Cardiac muscle cell (in vitro differentiated cells and primary cell): ENCODE results near the gene APC2. TPM values are rescaled to one million over a fixed set of nuclear protein-coding genes. Genes with fewer than 3 reads are reported as not detected.

ENCODE experiments used
- DNase-seq, 2 donors: peaks; one replicate each; pipeline versions ENCODE4 v3.0.0 to v3.0.0-alpha.2; 2010 to 2017; ENCODE audit warnings: low read depth in 1 of 2, low spot score in 1 of 2
- H3K27ac ChIP-seq: fragments of 200-600 bp; sonication (generic); 2 replicates; pipeline ENCODE4 v1.5.1; 2016
- H3K27me3 ChIP-seq: fragments of 200-600 bp; sonication (generic); 2 replicates; pipeline ENCODE4 v1.6.0; 2016; ENCODE audit warnings: control low read depth
- H3K36me3 ChIP-seq: fragments of 200-600 bp; sonication (generic); 2 replicates; pipeline ENCODE4 v1.5.1; 2016; ENCODE audit warnings: control low read depth
- H3K4me1 ChIP-seq: fragments of 200-600 bp; sonication (generic); 2 replicates; pipeline ENCODE4 v1.8.1; 2017; ENCODE audit warnings: low read depth, mild to moderate bottlenecking, mixed run types
- H3K4me3 ChIP-seq: fragments of 200-600 bp; sonication (generic); 2 replicates; pipeline ENCODE4 v1.5.1; 2016; ENCODE audit warnings: mild to moderate bottlenecking
- H3K9me3 ChIP-seq: fragments of 200-600 bp; sonication (generic); 2 replicates; pipeline ENCODE4 v1.5.1; 2017; ENCODE audit warnings: low read depth, mild to moderate bottlenecking, control low read depth
- polyA plus RNA-seq: library from polyadenylated mRNA; unstranded; fragments of >200 nt; fragmentation: Nextera tagmentation; extraction: Ambion mirVana; gene quantifications from 2 replicates; pipeline ENCODE4 v1.2.1, GENCODE V29; 2016
- total RNA-seq: library from RNA; depleted of rRNA; stranded (reverse); fragments of >200 nt; gene quantifications from 2 replicates; pipeline ENCODE4 v1.2.3, GENCODE V29; 2016
- TF ChIP-seq, protein P1 (sequence below): IDR thresholded peaks from 2 replicates; pipeline ENCODE4 v1.5.1; 2012; ENCODE audit warnings: low read depth, mild to moderate bottlenecking, low read length

The APC2 gene
- total and polyA plus RNA-seq, 2 experiments from 2014 or later, result 0.42 to 0.94 TPM

DNA sequence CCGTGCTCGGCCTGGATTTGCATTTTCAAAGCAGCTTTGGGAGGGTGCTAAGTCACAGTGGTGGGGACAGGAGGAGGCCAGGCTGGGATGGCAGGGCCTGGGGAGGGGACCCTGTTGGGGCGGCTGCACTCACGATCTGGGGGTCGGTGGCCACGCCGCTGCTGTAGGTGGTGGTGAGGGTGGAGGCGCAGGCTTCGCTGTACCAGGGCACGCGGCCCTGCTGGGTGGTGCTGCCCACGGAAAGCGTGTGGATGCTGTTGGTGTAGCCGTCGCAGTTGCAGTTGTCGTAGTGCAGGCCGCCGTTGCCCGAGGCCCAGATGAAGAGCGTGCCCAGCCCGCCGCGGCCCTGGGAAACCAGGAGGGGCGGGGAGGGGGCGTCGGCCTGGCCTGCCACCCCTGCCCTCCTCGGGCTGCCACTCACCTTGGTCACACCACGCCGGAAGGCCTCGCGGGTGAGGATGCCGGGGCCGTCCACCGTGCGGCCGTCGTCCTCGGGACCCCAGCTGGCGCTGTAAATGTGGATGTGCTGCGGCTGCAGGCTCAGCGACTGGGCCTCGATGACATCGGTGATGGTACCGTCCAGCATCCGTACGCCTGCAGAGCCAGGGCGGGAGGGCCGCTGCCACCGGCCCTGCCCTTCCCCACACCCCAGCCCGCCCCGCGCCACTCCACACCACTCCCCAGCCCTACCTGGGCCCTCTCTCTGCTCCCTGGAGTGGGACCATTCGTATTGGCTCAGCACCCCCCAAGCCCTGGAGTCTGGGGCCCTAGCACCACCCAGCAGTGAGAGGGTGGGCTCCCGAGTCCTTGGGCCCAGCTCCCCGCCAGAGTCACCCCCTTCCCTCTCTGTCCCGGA is 37.0 kb downstream of the APC2 start:
- DNase-seq, result no peak
- no peaks in the 10 kb centered on the region for H3K36me3 ChIP-seq
- no peaks in the 10 kb centered on the region for H3K4me1 ChIP-seq
- H3K27me3 ChIP-seq, result no peaks in the 10 kb centered on the region
- H3K4me3 ChIP-seq, result no peak overlapping the region
- TF ChIP-seq, protein P1, sequence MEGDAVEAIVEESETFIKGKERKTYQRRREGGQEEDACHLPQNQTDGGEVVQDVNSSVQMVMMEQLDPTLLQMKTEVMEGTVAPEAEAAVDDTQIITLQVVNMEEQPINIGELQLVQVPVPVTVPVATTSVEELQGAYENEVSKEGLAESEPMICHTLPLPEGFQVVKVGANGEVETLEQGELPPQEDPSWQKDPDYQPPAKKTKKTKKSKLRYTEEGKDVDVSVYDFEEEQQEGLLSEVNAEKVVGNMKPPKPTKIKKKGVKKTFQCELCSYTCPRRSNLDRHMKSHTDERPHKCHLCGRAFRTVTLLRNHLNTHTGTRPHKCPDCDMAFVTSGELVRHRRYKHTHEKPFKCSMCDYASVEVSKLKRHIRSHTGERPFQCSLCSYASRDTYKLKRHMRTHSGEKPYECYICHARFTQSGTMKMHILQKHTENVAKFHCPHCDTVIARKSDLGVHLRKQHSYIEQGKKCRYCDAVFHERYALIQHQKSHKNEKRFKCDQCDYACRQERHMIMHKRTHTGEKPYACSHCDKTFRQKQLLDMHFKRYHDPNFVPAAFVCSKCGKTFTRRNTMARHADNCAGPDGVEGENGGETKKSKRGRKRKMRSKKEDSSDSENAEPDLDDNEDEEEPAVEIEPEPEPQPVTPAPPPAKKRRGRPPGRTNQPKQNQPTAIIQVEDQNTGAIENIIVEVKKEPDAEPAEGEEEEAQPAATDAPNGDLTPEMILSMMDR, result no peak
- H3K9me3 ChIP-seq, result no peaks in the 10 kb centered on the region
- H3K27ac ChIP-seq, result no peak overlapping the region

DNA sequence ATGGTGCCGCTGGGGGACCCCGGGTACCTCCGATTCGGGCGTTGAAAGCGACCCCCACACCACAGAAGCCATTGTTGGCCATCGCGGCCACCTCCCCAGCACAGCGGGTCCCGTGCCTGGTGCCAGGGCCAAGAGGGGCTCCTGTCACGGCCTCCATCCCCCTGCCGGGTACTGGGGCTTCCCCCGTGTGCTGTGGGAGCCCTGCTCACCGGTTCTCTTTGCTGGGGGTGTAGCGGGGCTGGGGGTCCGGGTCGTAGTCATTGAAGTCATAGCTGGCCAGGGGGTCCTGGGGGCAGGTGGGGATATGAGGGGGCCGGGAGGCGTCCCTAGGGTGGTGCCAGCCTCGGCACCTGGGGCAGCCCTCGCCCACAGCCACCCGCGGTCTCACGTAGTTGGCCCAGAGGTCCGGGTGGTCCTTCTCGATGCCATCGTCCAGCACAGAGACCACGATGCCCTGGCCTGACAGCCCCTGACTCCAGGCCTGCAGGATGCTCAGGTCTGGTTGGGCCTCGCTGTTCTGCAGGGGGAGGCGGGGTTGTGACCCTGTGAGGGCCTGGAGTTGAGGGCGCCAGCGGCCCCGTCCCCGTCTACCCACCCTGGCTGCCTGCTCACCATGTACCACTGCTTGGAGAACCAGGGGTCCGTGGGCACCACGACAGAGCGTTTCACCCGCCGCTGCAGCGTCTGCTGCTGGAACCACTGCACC is 37.8 kb downstream of the APC2 start:
- TF ChIP-seq, protein P1, result no peak
- H3K27me3 ChIP-seq, result no peaks in the 10 kb centered on the region
- H3K4me3 ChIP-seq, result no peak overlapping the region
- peaks cover 5% of the 10 kb centered on the region for H3K4me1 ChIP-seq
- H3K27ac ChIP-seq, result no peak overlapping the region
- no peaks in the 10 kb centered on the region for H3K9me3 ChIP-seq
- DNase-seq, result no peak
- H3K36me3 ChIP-seq, result no peaks in the 10 kb centered on the region

GRCh38 chr19:1488282-1488601 is 38.3 kb downstream of the APC2 start:
- Histone ChIP-seq H3K4me3 (no peak overlapping the region), H3K27me3 (no peaks in the 10 kb centered on the region)
- TF ChIP-seq, protein P1, result no peak

GRCh38 chr19:1489463-1490310 is 39.8 kb downstream of the APC2 start:
- TF ChIP-seq, protein P1, result no peak
- peaks cover 8% of the 10 kb centered on the region for H3K4me1 ChIP-seq
- H3K27me3 ChIP-seq, result no peaks in the 10 kb centered on the region
- peak overlapping the region; percentile 58 for H3K27ac ChIP-seq
- H3K4me3 ChIP-seq, result peak overlapping the region; percentile 39
- DNase-seq, result no peak
- H3K9me3 ChIP-seq, result no peaks in the 10 kb centered on the region
- H3K36me3 ChIP-seq, result no peaks in the 10 kb centered on the region

More at GRCh38 chr19:1488282-1488601, 38.3 kb downstream of the APC2 start:
- Histone ChIP-seq H3K36me3 (no peaks in the 10 kb centered on the region), H3K4me1 (peaks cover 8% of the 10 kb centered on the region), H3K27ac (no peak overlapping the region), H3K9me3 (no peaks in the 10 kb centered on the region)
- DNase-seq, result no peak

GRCh38 chr19:1490311-1491113 is 40.6 kb downstream of the APC2 start, which contains the start of gene PCSK4:
Gene PCSK4, minus strand, starts transcription at chr19:1490350. Its CDS starts 4 bp downstream, at chr19:1490346.
- H3K27ac ChIP-seq, result peak within 1 kb of the TSS; percentile 58
- no peaks in the 10 kb centered on the region for H3K9me3 ChIP-seq
- DNase-seq, result peak; percentile 99
- H3K4me1 ChIP-seq, result peaks cover 8% of the 10 kb centered on the region
- H3K27me3 ChIP-seq, result no peaks in the 10 kb centered on the region
- no peaks in the 10 kb centered on the region for H3K36me3 ChIP-seq
- TF ChIP-seq, protein P1, result no peak
- H3K4me3 ChIP-seq, result peak within 1 kb of the TSS; percentile 39
